Skin epidermis (tissue), 12 donors: ENCODE data around the gene TM4SF1.

Experiments used
- H3K27ac ChIP-seq, 21 experiments: fragments of 200-600 bp; sonication (generic) in 11 of 21; one replicate each; pipeline ENCODE4 v1.5.0; 2020; ENCODE audit warnings: mild to moderate bottlenecking in 3 of 21, inconsistent platforms in 2 of 21, moderate library complexity in 2 of 21
- H3K4me3 ChIP-seq, 7 experiments: fragments of 200-600 bp; sonication (generic) in 2 of 7; one replicate each; pipeline ENCODE4 v1.5.0; 2020; ENCODE audit warnings: inconsistent platforms in 2 of 7, mild to moderate bottlenecking in 2 of 7, moderate library complexity in 1 of 7

TM4SF1 gene

DNA sequence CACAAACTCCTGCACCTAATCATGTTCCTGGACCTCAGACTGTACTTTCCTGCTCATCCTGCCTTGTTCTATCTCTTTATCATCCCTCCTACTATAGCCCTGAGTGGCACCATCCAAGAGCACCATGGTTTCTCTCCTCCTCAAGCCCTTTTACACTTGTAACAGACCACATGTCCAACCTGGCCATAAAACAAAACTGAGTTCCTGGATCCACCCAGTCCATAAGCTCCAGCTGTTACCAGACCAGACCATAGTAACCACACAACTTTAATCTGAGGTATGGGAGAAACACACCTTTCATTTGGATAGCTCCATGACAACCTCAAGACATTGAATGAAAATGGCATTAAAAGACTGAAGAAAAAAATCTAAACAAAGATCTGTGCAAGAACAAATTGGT is 53.1 kb downstream of the TM4SF1 start:
- Histone ChIP-seq H3K4me3 (no peak overlapping the region), H3K27ac (no peak overlapping the region)

- H3K27ac ChIP-seq, result no peak overlapping the region
- H3K4me3 ChIP-seq, result no peak overlapping the region
Observed at GRCh38 chr3:149321640-149322039, 55.8 kb downstream of the TM4SF1 start.

- Histone ChIP-seq H3K4me3 (no peak overlapping the region), H3K27ac (no peak overlapping the region)
Observed at GRCh38 chr3:149321136-149321535, 56.3 kb downstream of the TM4SF1 start.

GRCh38 chr3:149319750-149320149 is 57.7 kb downstream of the TM4SF1 start:
- H3K4me3 ChIP-seq, result no peak overlapping the region
- no peak overlapping the region for H3K27ac ChIP-seq
